ENCODE data around the gene AUTS2.

- TF ChIP-seq CTCF (IDR thresholded peaks at IDR 0.05 in 8 of 11, conservative IDR thresholded peaks at IDR 0.05 in 3 of 11) (no peak), POLR2A (IDR thresholded peaks at IDR 0.05) (no peak)
Observed at GRCh38 chr7:70448312-70448906, 850.1 kb downstream of the AUTS2 start.

Data from spleen (tissue), 7 donors.